Stimulated activated CD8-positive, alpha-beta memory T cell treated with anti-CD3 and anti-CD28 coated beads, Interleukin-15, amount 100 ng/mL, for 24 hours (primary cell): ENCODE measurements around the gene SLC1A2.

Experiments used
- DNase-seq: peaks from one replicate; pipeline ENCODE4 v3.0.0-alpha.2; 2020; ENCODE audit warnings: low read depth

Gene SLC1A2

GRCh38 chr11:35376118-35376510 lies 43.2 kb downstream of the SLC1A2 start:
- no peak for DNase-seq

- no peak for DNase-seq
These were observed 43.8 kb downstream of the SLC1A2 start for GRCh38 chr11:35375332-35376117.

GRCh38 chr11:35373284-35373933 lies 45.9 kb downstream of the SLC1A2 start:
- DNase-seq, result no peak

- no peak for DNase-seq
These were observed 46.6 kb downstream of the SLC1A2 start for GRCh38 chr11:35372565-35373283.

GRCh38 chr11:35367491-35367890 lies 51.9 kb downstream of the SLC1A2 start:
- DNase-seq, result no peak

GRCh38 chr11:35366798-35367197 lies 52.6 kb downstream of the SLC1A2 start:
- no peak for DNase-seq

- DNase-seq, result no peak
These were observed 53.4 kb downstream of the SLC1A2 start for GRCh38 chr11:35365961-35366360.

- DNase-seq, result no peak
These were observed 54.0 kb downstream of the SLC1A2 start for GRCh38 chr11:35365395-35365794.

- no peak for DNase-seq
These were observed 55.2 kb downstream of the SLC1A2 start for GRCh38 chr11:35363854-35364780.

GRCh38 chr11:35363246-35363801 lies 56.0 kb downstream of the SLC1A2 start:
- no peak for DNase-seq

- no peak for DNase-seq
These were observed 56.8 kb downstream of the SLC1A2 start for GRCh38 chr11:35362521-35362980.

GRCh38 chr11:35360055-35360530 lies 59.3 kb downstream of the SLC1A2 start:
- no peak for DNase-seq

- DNase-seq, result no peak
These were observed 59.9 kb downstream of the SLC1A2 start for GRCh38 chr11:35359321-35360054.

GRCh38 chr11:35358391-35358790 lies 61.0 kb downstream of the SLC1A2 start:
- DNase-seq, result no peak

GRCh38 chr11:35357923-35358322 lies 61.4 kb downstream of the SLC1A2 start:
- DNase-seq, result no peak

- DNase-seq, result no peak
These were observed 64.1 kb downstream of the SLC1A2 start for GRCh38 chr11:35355102-35355749.

GRCh38 chr11:35354644-35355043 lies 64.7 kb downstream of the SLC1A2 start:
- DNase-seq, result no peak

- DNase-seq, result no peak
These were observed 67.1 kb downstream of the SLC1A2 start for GRCh38 chr11:35352077-35352888.

- DNase-seq, result no peak
These were observed 69.5 kb downstream of the SLC1A2 start for GRCh38 chr11:35349897-35350296.
